Ovary (tissue), 9 donors: Measurements from ENCODE around the gene AP2A2. TPM values are rescaled to one million over a fixed set of nuclear protein-coding genes. Genes with fewer than 3 reads are reported as not detected.

ENCODE experiments used
- DNase-seq, 5 donors: peaks; one replicate each; pipeline ENCODE4 v3.0.0-alpha.2; 2019 to 2020
- H3K27ac ChIP-seq, 2 donors: fragments of 200-600 bp; one replicate each; pipeline versions ENCODE4 v1.5.1 to v1.8.0; 2019 to 2022
- H3K27me3 ChIP-seq: fragments of 200-600 bp; one replicate; pipeline ENCODE4 v1.8.0; 2022
- H3K36me3 ChIP-seq: fragments of 200-600 bp; sonication (generic); one replicate; pipeline ENCODE4 v1.5.1; 2019
- H3K4me1 ChIP-seq: one replicate; pipeline ENCODE4 v1.8.1; 2013; ENCODE audit warnings: mild to moderate bottlenecking, moderate library complexity; ENCODE audit not compliant: insufficient read depth
- H3K4me3 ChIP-seq: fragments of 200-600 bp; sonication (generic); one replicate; pipeline ENCODE4 v1.5.1; 2017
- H3K9me3 ChIP-seq, 2 donors: fragments of 200-600 bp in 1 of 2; sonication (generic) in 1 of 2; one replicate each; pipeline versions ENCODE4 v1.5.1 to v1.8.1; 2013 to 2019; ENCODE audit warnings: mild to moderate bottlenecking in 1 of 2, moderate library complexity in 1 of 2
- EP300 ChIP-seq: sonication (generic); formaldehyde crosslinking; IDR thresholded peaks from one replicate; pipeline ENCODE4 v1.6.1; 2017; ENCODE audit warnings: antibody characterized with exemption
- POLR2A ChIP-seq: fragments of 450-650 bp; IDR thresholded peaks from one replicate; pipeline ENCODE4 v1.6.1; 2017; ENCODE audit warnings: antibody characterized with exemption, mild to moderate bottlenecking, moderate library complexity
- WGBS, 3 donors: extraction: QIAGEN DNeasy Blood & Tissue Kit in 1 of 3; methylation state at CpG; one replicate each; pipeline versions ENCODE4 v1.1.5 to v1.1.7; 2013 to 2017; 5-methylcytosine and 5-hydroxymethylcytosine counted together
- intact Hi-C, 4 donors: fragments of 100-400 bp; cut with DNase I; formaldehyde crosslinking; loops; one replicate each; pipeline versions ENCODE4 v1.11.0 to v1.15.1; 2022 to 2023
- polyA plus RNA-seq, 2 donors: library from polyadenylated mRNA; stranded (reverse); fragments of 200-250 nt in 1 of 2; fragments of 350-450 nt in 1 of 2; fragmentation: Illumina TruSeq in 1 of 2; extraction: RNeasy Lipid Tissue Mini Kit (QIAGEN cat#74804) in 1 of 2; gene quantifications; one replicate each; pipeline ENCODE4 v1.2.3, GENCODE V29; 2013 to 2014
- total RNA-seq, 7 donors: library from RNA; depleted of rRNA in 2 of 7; stranded (reverse); fragments of >200 nt in 2 of 7; fragmentation: NEBNext Ultra II Directional in 3 of 7; extraction: Animal tissue kit (Norgen Biotek cat#: 25700) in 3 of 7; gene quantifications; one replicate each; pipeline versions ENCODE4 v1.1.0 to v1.2.4, GENCODE V29; 2016 to 2023
- TF ChIP-seq, protein P1 (sequence below), 3 donors: fragments of 450-650 bp in 2 of 3; fragments of 200-600 bp in 1 of 3; IDR thresholded peaks; one replicate each; pipeline versions ENCODE4 v1.5.1 to v1.8.0; 2016 to 2022; ENCODE audit warnings: antibody characterized with exemption in 3 of 3, mild to moderate bottlenecking in 1 of 3
- donor health status: DM: no; HTN: no; CAD: no; lungs with moderate emphysema.
- donor health status: DM: no; HTN: no; CAD: no.
- donor health status: Bipolar disorder and iron deficiency.
- donor health status: DM: yes; HTN: yes; CAD: no.
- donor health status: DM: no; HTN: no; CAD: no.
- donor health status: DM: yes; HTN: yes; CAD: no.

AP2A2 gene
- total and polyA plus RNA-seq, 9 donors = 27.7 to 151 (median 54.0) TPM

DNA sequence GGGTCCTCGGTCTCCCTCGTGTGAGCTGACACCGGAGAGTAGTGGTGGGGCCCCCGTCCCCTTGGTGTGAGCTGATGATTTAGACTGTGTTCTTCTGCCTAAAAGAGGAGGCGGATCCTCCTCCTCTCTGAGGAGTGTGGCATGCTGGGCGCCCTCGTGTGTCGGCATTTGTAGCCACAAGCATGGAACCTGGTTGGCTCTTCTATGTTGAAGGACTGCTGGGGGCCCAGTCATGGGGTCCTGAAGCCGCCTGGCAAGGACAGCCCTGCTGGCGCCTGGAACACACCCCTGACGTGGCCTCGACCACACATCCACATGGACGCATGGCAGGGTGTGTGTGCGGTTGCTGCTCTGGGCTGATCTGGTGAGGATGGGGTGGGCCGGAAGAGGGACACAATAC lies 50.2 kb downstream of the AP2A2 start:
- 45 to 68% (median 65%) methylated on average over 15 of the region's 15 CpGs for WGBS, 3 donors
- DNase-seq = peak in 1 of 5 donors; percentile 59
- no peaks in the 10 kb centered on the region for H3K27me3 ChIP-seq
- intact Hi-C loops = no loop called here
- TF ChIP-seq EP300 (no peak), POLR2A (no peak)
- TF ChIP-seq, protein P1, sequence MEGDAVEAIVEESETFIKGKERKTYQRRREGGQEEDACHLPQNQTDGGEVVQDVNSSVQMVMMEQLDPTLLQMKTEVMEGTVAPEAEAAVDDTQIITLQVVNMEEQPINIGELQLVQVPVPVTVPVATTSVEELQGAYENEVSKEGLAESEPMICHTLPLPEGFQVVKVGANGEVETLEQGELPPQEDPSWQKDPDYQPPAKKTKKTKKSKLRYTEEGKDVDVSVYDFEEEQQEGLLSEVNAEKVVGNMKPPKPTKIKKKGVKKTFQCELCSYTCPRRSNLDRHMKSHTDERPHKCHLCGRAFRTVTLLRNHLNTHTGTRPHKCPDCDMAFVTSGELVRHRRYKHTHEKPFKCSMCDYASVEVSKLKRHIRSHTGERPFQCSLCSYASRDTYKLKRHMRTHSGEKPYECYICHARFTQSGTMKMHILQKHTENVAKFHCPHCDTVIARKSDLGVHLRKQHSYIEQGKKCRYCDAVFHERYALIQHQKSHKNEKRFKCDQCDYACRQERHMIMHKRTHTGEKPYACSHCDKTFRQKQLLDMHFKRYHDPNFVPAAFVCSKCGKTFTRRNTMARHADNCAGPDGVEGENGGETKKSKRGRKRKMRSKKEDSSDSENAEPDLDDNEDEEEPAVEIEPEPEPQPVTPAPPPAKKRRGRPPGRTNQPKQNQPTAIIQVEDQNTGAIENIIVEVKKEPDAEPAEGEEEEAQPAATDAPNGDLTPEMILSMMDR (IDR thresholded peaks at IDR 0.05) = no peak
- no peaks in the 10 kb centered on the region for H3K36me3 ChIP-seq
- no peak overlapping the region for H3K27ac ChIP-seq
- H3K9me3 ChIP-seq = no peaks in the 10 kb centered on the region
- no peak overlapping the region for H3K4me3 ChIP-seq
- H3K4me1 ChIP-seq = no peaks in the 10 kb centered on the region

DNA sequence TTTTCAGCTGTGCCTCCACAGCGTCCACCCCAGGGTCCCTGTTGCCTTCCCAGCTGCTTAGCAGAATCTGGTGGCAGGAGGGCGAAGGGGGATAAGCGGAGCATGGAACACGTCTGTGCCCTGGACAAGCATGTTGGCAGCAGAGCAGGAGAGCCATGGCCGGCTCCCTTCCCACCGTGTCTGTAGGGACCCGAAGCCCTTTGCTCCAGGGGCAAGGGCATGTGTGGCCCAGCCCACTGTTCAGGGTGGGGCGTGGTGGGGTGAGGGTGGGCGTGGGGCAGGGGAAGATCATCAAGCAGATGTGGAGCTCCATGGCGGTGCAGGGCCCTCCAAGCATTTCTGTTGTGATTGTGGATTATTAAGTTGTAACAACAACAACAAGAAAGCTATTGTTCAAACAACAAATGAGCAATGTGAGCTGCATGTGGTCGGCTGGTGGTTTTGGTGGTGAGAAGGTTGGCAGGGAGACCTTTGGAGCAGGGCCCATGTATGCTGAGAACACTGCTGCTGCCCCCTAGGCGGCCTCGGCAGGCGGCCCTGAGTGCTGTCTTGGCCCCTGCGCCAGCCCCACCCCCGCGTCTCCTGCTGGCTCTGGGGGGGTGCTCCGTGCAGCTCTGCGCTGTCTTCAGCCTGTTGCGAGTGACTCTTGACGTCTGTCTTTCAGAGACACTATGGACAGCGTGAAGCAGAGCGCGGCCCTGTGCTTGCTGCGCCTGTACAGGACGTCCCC lies 50.9 kb downstream of the AP2A2 start:
- H3K9me3 ChIP-seq = no peaks in the 10 kb centered on the region
- WGBS, 3 donors = 67 to 79% (median 74%) methylated on average over 26 of the region's 26 CpGs
- no peaks in the 10 kb centered on the region for H3K4me1 ChIP-seq
- no peak overlapping the region for H3K4me3 ChIP-seq
- intact Hi-C loops = no loop called here
- no peak overlapping the region for H3K27ac ChIP-seq
- TF ChIP-seq POLR2A (no peak), EP300 (no peak)
- TF ChIP-seq, protein P1 (IDR thresholded peaks at IDR 0.05) = no peak
- no peak for DNase-seq
- H3K36me3 ChIP-seq = no peaks in the 10 kb centered on the region
- no peaks in the 10 kb centered on the region for H3K27me3 ChIP-seq

DNA sequence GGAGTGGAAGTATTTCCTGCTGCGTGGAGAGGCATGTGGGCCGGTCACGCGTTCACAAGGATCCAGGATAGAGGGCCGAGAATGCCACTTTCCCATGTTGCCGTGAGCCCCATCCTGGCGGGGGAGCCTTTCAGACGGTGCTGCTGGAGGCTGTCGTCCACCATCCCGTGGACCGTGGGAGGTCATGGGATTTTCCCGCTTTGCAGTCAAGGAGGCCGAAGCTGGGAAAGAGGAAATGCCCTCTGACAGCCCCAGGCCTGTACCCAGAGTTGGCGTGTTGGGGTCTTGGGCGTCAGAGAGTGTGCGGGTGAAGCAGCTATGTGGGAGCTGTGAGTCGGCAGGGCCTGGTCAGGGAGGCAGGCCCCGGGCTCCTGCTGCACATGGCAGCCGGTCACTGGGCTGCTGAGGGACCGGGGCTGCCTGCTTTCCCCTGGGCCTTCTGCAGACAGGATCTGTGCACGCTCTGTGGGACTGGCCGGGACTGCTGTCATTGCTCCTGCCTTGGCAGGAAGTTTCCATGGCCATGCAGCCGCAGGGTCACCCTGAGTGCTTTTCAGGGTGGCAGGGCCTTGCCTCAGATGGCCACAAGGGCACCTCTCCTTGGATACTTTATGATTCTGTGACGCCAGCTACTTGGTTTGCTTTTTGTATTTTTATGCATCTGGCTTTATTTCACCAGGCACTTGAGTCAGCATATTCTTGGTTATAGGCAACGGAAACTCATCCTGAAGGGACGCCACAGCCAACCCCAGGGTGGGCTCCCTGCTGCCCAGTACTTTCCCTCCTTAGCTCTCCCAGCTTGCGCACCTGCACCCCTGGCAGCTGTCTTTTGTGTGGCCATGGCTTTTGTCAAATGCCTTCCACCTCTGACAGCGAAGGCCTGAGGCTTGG lies 52.4 kb downstream of the AP2A2 start:
- no peak for DNase-seq
- Histone ChIP-seq H3K27me3 (no peaks in the 10 kb centered on the region), H3K36me3 (no peaks in the 10 kb centered on the region), H3K27ac (no peak overlapping the region), H3K4me1 (no peaks in the 10 kb centered on the region), H3K4me3 (no peak overlapping the region), H3K9me3 (no peaks in the 10 kb centered on the region)
- 86 to 88% (median 87%) methylated on average over 28 of the region's 28 CpGs for WGBS, 3 donors
- intact Hi-C loops = no loop called here
- TF ChIP-seq, protein P1 (IDR thresholded peaks at IDR 0.05) = no peak
- TF ChIP-seq POLR2A (no peak), EP300 (no peak)

DNA sequence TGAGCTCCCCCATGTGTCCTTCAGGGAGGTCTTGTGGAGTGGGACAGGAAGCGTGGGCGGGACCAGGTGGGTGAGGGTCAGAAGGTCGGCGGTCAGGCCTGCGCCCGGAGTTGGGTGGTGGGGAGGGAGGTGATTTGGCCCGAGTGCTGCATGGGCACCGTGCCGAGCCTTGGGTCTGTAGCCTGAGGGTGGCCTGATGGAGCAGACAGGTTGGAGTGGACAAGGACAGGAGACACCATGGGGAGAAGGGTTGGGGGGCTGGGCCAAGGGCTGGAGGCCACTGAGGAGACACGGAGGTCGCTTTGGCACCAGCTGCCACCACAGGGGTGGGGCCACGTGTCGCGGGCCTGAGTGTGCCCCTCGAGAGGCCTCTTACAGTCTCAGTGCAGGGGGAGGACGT lies 53.1 kb downstream of the AP2A2 start:
- Histone ChIP-seq H3K9me3 (no peaks in the 10 kb centered on the region), H3K36me3 (no peaks in the 10 kb centered on the region), H3K27me3 (no peaks in the 10 kb centered on the region), H3K4me1 (no peaks in the 10 kb centered on the region), H3K4me3 (no peak overlapping the region), H3K27ac (no peak overlapping the region)
- no peak for DNase-seq
- 72 to 76% (median 73%) methylated on average over 16 of the region's 16 CpGs for whole genome bisulfite sequencing, 3 donors
- TF ChIP-seq POLR2A (no peak), EP300 (no peak)
- TF ChIP-seq, protein P1 (IDR thresholded peaks at IDR 0.05) = no peak
- intact Hi-C loops = no loop called here
